Small intestine (tissue), 7 donors: ENCODE results near the gene CCR6. TPM values are rescaled to one million over a fixed set of nuclear protein-coding genes. Genes with fewer than 3 reads are reported as not detected.
A peak's percentile ranks its signal among the peaks of the same experiment; 100 is the strongest.
"Not testable (repeated sequence)": the region's sequence is repeated elsewhere in the genome, so short reads cannot be mapped to it uniquely, and the experiment has no call there.

Experiments
- DNase-seq, 2 donors: peaks; one replicate each; pipeline versions ENCODE4 v3.0.0 to v3.0.0-alpha.2; 2013
- FAIRE-seq: peaks from 2 replicates; lab custom pipeline; 2012; peaks lifted over from hg19 to GRCh38; lab: Jason Lieb, UNC
- H3K27ac ChIP-seq, 3 donors: one replicate each; pipeline ENCODE4 v1.5.1; 2013; ENCODE audit warnings: low read length in 2 of 3, mild to moderate bottlenecking in 2 of 3, control low read depth in 1 of 3, inconsistent platforms in 1 of 3, low read depth in 1 of 3, moderate library complexity in 1 of 3
- H3K27me3 ChIP-seq, 3 donors: one replicate each; pipeline ENCODE4 v1.6.1; 2013; ENCODE audit warnings: low read length in 3 of 3, inconsistent platforms in 1 of 3; ENCODE audit not compliant: control insufficient read depth in 3 of 3, insufficient read depth in 3 of 3
- H3K36me3 ChIP-seq, 3 donors: one replicate each; pipeline ENCODE4 v1.6.1; 2013; ENCODE audit warnings: low read length in 3 of 3, inconsistent platforms in 1 of 3, low read depth in 1 of 3, mild to moderate bottlenecking in 1 of 3, moderate library complexity in 1 of 3; ENCODE audit not compliant: control insufficient read depth in 3 of 3, insufficient read depth in 2 of 3
- H3K4me1 ChIP-seq, 3 donors: one replicate each; pipeline ENCODE4 v1.6.1; 2013; ENCODE audit warnings: low read length in 2 of 3, inconsistent platforms in 1 of 3, low read depth in 1 of 3, mild to moderate bottlenecking in 1 of 3, moderate library complexity in 1 of 3; ENCODE audit not compliant: control insufficient read depth in 3 of 3, insufficient read depth in 2 of 3
- H3K4me3 ChIP-seq, 3 donors: one replicate each; pipeline ENCODE4 v1.5.1; 2013; ENCODE audit warnings: low read length in 3 of 3, control low read depth in 1 of 3, inconsistent platforms in 1 of 3, low read depth in 1 of 3, mild to moderate bottlenecking in 1 of 3, moderate library complexity in 1 of 3
- H3K9me3 ChIP-seq, 2 donors: one replicate each; pipeline ENCODE4 v1.6.1; 2013; ENCODE audit warnings: low read depth in 1 of 2, low read length in 1 of 2; ENCODE audit not compliant: control insufficient read depth in 2 of 2, insufficient read depth in 1 of 2
- WGBS, 3 donors: extraction: QIAGEN DNeasy Blood & Tissue Kit; methylation state at CpG; one replicate each; pipeline ENCODE4 v1.1.7; 2013; 5-methylcytosine and 5-hydroxymethylcytosine counted together
- polyA plus RNA-seq, 4 donors: library from polyadenylated mRNA; stranded (reverse) in 3 of 4; unstranded in 1 of 4; fragments of 200-250 nt in 3 of 4; fragments of 120-200 nt in 1 of 4; gene quantifications; one replicate each; pipeline versions ENCODE4 v1.2.1 to v1.2.3, GENCODE V29; 2013
- donor health status: healthy with polysubstance abuse.
- donor health status: control.
- donor health status: control.
- donor health status: Bipolar disorder and iron deficiency.
- donor health status: healthy.

Gene CCR6
- polyA plus RNA-seq, 4 donors = 0.54 to 5.8 (median 1.1) TPM

- H3K36me3 ChIP-seq, H3K4me3 ChIP-seq, DNase-seq, H3K9me3 ChIP-seq, H3K27ac ChIP-seq, FAIRE-seq, H3K27me3 ChIP-seq, H3K4me1 ChIP-seq: not testable (repeated sequence)
- WGBS, 3 donors = 84 to 90% (median 88%) methylated on average over 4 to 7 of the region's 10 CpGs
These were observed 44.8 kb downstream of the CCR6 start for GRCh38 chr6:167167699-167168098.

DNA sequence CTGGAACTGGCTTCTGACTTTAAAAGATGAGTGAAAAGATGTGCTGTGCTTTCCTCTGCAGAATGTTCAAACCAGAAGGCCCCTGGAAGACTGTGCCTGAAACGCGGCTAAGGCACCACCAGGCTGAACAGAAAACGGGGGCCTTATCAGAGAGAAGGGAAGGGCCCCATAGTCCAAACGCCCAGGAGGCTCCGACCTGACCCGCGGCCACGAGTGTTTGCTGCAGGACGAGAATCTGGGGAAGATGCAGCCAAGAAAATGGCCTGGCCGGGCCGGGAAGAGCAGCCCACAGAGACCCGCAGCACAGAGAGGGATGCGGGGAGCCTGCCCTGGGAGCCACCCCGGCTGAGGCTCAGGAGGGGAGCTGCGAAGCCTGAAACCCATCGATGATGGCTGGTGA, 45.4 kb downstream of the CCR6 start:
- not testable (repeated sequence) for DNase-seq, H3K36me3 ChIP-seq, H3K9me3 ChIP-seq, H3K27me3 ChIP-seq, FAIRE-seq, H3K4me3 ChIP-seq, H3K27ac ChIP-seq, H3K4me1 ChIP-seq
- 78 to 88% (median 78%) methylated on average over 10 to 13 of the region's 16 CpGs for WGBS, 3 donors

GRCh38 chr6:167169867-167170266, 47.0 kb downstream of the CCR6 start:
- not testable (repeated sequence) for H3K36me3 ChIP-seq, H3K4me1 ChIP-seq, H3K27ac ChIP-seq, H3K4me3 ChIP-seq, H3K27me3 ChIP-seq, DNase-seq, H3K9me3 ChIP-seq, FAIRE-seq
- 57 to 83% (median 70%) methylated on average over 3 to 4 of the region's 13 CpGs for WGBS, 3 donors

GRCh38 chr6:167171300-167171699, 48.4 kb downstream of the CCR6 start:
- not testable (repeated sequence) for H3K4me3 ChIP-seq, FAIRE-seq, H3K36me3 ChIP-seq, H3K27ac ChIP-seq, DNase-seq, H3K27me3 ChIP-seq, H3K4me1 ChIP-seq, H3K9me3 ChIP-seq
- WGBS, 3 donors = 87 to 92% (median 88%) methylated on average over 11 of the region's 11 CpGs

DNA sequence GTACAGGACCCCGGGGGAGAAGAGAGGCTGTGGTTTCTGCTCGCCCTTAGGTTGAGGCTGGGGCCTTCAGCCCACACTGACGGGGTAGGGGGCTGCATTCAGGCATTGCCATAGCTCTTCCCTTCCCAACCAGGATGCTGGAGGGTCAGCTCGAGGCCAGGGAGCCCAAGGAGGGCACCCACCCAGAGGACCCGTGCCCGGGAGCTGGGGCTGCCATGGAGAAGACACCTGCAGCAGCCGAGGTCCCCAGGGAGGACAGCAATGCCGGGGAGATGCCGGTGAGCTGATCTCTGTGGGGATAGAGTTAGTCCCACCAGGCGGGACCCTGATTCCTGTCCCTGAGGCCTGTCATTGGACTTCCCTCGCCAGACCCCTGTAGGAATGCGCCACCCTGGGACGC, 49.1 kb downstream of the CCR6 start:
- not testable (repeated sequence) for DNase-seq, H3K27ac ChIP-seq, H3K9me3 ChIP-seq, H3K36me3 ChIP-seq, FAIRE-seq, H3K27me3 ChIP-seq, H3K4me1 ChIP-seq, H3K4me3 ChIP-seq
- WGBS, 3 donors = 82 to 83% (median 82%) methylated on average over 11 to 13 of the region's 13 CpGs

DNA sequence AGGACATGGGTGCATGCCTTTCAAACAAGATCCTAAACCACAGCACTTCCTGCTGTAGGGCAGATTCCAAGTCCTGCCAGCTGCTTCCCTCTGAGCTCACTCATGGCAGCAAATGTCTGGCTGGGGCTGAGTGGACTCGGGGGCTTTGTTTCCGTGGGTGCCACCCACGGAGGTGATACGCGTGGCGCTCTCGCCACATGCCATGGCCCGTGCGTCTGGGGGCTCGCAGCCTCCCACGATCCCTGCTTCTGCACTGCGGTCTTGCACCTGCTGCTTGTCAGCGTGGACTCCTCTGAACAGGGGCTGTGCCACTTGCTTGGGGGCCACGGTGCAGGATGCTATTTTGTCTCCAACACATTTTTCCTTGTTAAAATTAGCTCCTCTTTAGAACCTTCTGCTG, 54.4 kb downstream of the CCR6 start:
- not testable (repeated sequence) for H3K4me3 ChIP-seq, H3K9me3 ChIP-seq, H3K27ac ChIP-seq, H3K36me3 ChIP-seq, H3K4me1 ChIP-seq, FAIRE-seq, H3K27me3 ChIP-seq, DNase-seq
- WGBS, 3 donors = 87 to 93% (median 90%) methylated on average over 11 to 14 of the region's 14 CpGs

GRCh38 chr6:167178896-167179655, 56.2 kb downstream of the CCR6 start:
- not testable (repeated sequence) for H3K4me1 ChIP-seq, DNase-seq, FAIRE-seq, H3K27me3 ChIP-seq, H3K36me3 ChIP-seq, H3K4me3 ChIP-seq, H3K9me3 ChIP-seq, H3K27ac ChIP-seq
- WGBS, 3 donors = 85 to 92% (median 89%) methylated on average over 16 to 24 of the region's 31 CpGs

DNA sequence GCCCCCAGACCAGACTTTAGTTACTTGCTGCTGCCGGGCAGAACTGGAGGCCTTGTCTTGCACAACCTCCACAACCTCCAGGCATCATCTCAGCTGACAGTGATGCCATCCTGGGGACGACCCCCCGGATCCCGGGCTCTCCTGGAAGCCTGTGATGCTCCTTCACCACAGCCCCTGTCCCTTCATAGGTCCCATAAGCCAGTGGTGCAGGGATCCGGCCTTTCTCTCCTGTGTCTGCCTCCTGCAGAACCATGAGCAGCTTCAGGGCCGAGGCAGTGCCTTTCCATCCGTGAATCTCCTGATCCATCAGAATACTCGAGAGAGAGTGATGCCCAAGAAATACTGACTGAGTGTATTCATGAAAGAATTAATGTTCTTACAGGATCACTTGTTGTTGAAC, 57.2 kb downstream of the CCR6 start:
- DNase-seq, H3K36me3 ChIP-seq, H3K4me1 ChIP-seq, H3K27me3 ChIP-seq, H3K4me3 ChIP-seq, FAIRE-seq, H3K27ac ChIP-seq, H3K9me3 ChIP-seq: not testable (repeated sequence)
- 79 to 89% (median 89%) methylated on average over 4 to 6 of the region's 8 CpGs for WGBS, 3 donors

- not testable (repeated sequence) for H3K36me3 ChIP-seq, H3K9me3 ChIP-seq, H3K4me3 ChIP-seq, DNase-seq, FAIRE-seq, H3K27me3 ChIP-seq, H3K4me1 ChIP-seq
- peak overlapping the region in 1 of 3 donors; percentile 51 for H3K27ac ChIP-seq
- 0% methylated on average over 1 of the region's 6 CpGs; no CpG with 5 or more reads in 2 of the 3 donors for WGBS, 3 donors
These were observed 58.5 kb downstream of the CCR6 start for GRCh38 chr6:167181351-167181750.
